Measurements from ENCODE around the gene TMEM245. TPM values are rescaled to one million over a fixed set of nuclear protein-coding genes. Genes with fewer than 3 reads are reported as not detected.

TMEM245 gene
- total RNA-seq, 4 donors from 2014 or later: 109 to 192 (median 137) TPM

DNA sequence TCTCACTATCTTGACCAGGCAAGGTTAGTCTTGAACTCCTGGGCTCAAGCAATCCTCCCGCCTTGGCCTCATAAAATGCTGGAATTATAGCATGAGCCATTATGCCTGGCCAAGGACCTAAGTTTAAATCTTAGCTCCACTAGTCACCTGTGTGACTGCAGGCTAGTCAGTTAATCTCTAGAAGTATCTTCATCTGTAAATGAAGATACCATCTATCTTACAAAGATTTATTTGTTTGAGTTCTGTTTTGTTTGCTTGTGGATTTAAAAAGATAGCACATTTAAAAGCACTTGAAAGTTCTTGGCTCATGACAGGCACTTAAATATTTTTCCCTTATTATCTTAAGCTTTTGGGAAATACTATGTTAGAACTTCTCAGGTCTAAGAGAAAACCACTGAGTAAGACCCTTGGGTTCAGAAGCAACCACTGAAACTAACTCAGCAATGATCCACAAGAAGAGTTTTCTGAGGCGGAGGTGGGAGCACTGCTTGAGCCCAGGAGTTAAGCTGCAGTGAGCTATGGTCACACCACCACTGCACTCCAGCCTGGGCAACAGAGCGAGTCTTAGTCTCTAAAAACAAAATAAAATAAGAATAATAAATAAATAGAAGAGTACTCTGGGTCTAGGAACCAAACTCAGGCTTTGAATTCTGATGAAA is 19.1 kb downstream of the TMEM245 start:
- peaks cover 67 to 76% (median 74%) of the 10 kb centered on the region in 4 donors for H3K4me1 ChIP-seq

DNA sequence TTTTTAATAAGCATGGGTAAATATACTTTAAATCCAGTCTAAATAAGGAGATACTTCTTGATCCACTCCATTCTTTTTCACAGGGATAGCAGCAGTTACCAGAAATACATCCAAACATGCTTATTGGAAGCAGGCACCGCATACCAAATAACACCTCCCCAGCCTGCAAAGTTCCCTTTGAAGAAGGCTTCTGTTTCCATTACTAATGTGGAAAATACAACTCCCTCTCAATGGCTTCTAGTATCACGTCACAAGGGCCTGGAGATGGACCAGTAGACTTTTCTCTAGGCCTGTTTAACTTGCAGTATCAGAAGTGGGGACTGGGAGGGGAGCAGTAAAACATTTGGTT is 20.8 kb downstream of the TMEM245 start:
- WGBS: 18% methylated on average over 2 of the region's 2 CpGs
- TF ChIP-seq POLR2A (IDR thresholded peaks at IDR 0.05; ENCODE audit: low read depth): no peak
- TF ChIP-seq, protein P1, sequence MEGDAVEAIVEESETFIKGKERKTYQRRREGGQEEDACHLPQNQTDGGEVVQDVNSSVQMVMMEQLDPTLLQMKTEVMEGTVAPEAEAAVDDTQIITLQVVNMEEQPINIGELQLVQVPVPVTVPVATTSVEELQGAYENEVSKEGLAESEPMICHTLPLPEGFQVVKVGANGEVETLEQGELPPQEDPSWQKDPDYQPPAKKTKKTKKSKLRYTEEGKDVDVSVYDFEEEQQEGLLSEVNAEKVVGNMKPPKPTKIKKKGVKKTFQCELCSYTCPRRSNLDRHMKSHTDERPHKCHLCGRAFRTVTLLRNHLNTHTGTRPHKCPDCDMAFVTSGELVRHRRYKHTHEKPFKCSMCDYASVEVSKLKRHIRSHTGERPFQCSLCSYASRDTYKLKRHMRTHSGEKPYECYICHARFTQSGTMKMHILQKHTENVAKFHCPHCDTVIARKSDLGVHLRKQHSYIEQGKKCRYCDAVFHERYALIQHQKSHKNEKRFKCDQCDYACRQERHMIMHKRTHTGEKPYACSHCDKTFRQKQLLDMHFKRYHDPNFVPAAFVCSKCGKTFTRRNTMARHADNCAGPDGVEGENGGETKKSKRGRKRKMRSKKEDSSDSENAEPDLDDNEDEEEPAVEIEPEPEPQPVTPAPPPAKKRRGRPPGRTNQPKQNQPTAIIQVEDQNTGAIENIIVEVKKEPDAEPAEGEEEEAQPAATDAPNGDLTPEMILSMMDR (IDR thresholded peaks at IDR 0.05): no peak
- TF ChIP-seq POLR2AphosphoS5 (IDR thresholded peaks at IDR 0.05): no peak
- intact Hi-C loops (cut with DNase I): loop anchor here (5.0 kb wide), 1 partner anchor 82 kb away; no protein-coding TSS in a partner anchor
- Histone ChIP-seq H3K4me1 (peaks cover 67 to 91% (median 89%) of the 10 kb centered on the region in 4 donors), H3K4me3 (peak overlapping the region in 1 of 4 donors; percentile 2), H3K27ac (replicated peaks in 1 of 4) (peak overlapping the region; percentile 71 to 81 (median 74)), H3K36me3 (peaks cover 0 to 17% (median 0%) of the 10 kb centered on the region in 4 donors), H3K27me3 (no peaks in the 10 kb centered on the region), H3K9me3 (no peaks in the 10 kb centered on the region)
- no peak for DNase-seq (ENCODE audit: extremely low spot score)

More for the DNA sequence above, 19.1 kb downstream of the TMEM245 start:
- intact Hi-C loops (cut with DNase I): no loop called here
- Histone ChIP-seq H3K9me3 (no peaks in the 10 kb centered on the region), H3K36me3 (peaks cover 0 to 19% (median 6%) of the 10 kb centered on the region in 4 donors), H3K27ac (replicated peaks in 1 of 4) (peak overlapping the region; percentile 71 to 81 (median 74)), H3K4me3 (no peak overlapping the region), H3K27me3 (no peaks in the 10 kb centered on the region)
- WGBS: 90% methylated on average over 3 of the region's 3 CpGs
- TF ChIP-seq EP300 (IDR thresholded peaks at IDR 0.05): no peak
- TF ChIP-seq, protein P1 (IDR thresholded peaks at IDR 0.05): no peak
- TF ChIP-seq POLR2A (IDR thresholded peaks at IDR 0.05; ENCODE audit: low read depth): no peak
- TF ChIP-seq POLR2AphosphoS5 (IDR thresholded peaks at IDR 0.05): no peak
- DNase-seq (ENCODE audit: extremely low spot score): no peak

DNA sequence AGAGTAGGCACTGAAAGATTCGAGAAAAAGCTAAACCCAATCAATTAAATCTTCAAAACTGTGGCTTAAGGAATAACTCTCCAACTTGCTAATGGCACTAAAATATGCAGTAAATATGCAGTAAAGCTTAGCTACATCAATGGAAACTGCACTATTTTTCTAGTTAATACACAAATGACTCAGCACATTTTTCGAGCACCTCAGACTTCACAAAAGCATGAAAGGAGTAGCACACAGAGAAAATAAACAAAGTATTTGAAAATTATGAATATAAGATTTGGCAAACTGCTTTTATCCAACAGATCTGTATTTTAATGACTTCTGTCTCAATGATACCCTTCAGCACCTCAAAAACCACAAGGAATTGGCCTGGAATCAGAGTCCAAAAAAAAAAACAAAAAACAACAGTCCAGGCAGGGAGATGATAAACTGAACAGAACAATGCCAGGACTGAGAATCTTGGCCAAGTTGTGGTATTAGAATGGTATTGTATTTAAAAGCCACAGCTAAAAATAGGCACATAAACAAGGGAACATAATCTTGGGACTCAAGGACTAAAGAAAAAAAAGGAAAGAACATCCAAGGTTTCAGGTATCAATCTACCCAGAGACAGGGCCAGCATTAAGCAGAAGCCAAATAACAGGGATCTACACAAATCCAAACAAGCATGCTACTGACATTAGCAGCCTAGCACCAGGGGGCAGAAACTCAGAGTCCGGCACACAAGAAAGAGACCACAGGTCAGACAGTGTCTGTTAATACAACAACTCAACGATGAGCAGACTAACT is 21.4 kb downstream of the TMEM245 start:
- intact Hi-C loops (cut with DNase I): loop anchor here (5.0 kb wide), 1 partner anchor 81 kb away; no protein-coding TSS in a partner anchor
- H3K27me3 ChIP-seq: no peaks in the 10 kb centered on the region
- H3K4me1 ChIP-seq: peaks cover 67 to 95% (median 95%) of the 10 kb centered on the region in 4 donors

GRCh38 chr9:109097146-109097545 is 22.6 kb downstream of the TMEM245 start:
- Histone ChIP-seq H3K4me1 (peaks cover 65 to 100% (median 97%) of the 10 kb centered on the region in 4 donors), H3K9me3 (no peaks in the 10 kb centered on the region), H3K4me3 (no peak overlapping the region), H3K27ac (replicated peaks in 1 of 4) (peak overlapping the region; percentile 71 to 81 (median 74)), H3K36me3 (peaks cover 0 to 19% (median 5%) of the 10 kb centered on the region in 4 donors), H3K27me3 (no peaks in the 10 kb centered on the region)
- TF ChIP-seq POLR2AphosphoS5 (IDR thresholded peaks at IDR 0.05) (no peak), POLR2A (IDR thresholded peaks at IDR 0.05; ENCODE audit: low read depth) (no peak), EP300 (IDR thresholded peaks at IDR 0.05) (no peak)
- TF ChIP-seq, protein P1 (IDR thresholded peaks at IDR 0.05): no peak
- intact Hi-C loops (cut with DNase I): loop anchor here (5.0 kb wide), 1 partner anchor 80 kb away; no protein-coding TSS in a partner anchor
- WGBS: 97% methylated on average over 4 of the region's 4 CpGs
- no peak for DNase-seq (ENCODE audit: extremely low spot score)

More for the DNA sequence above, 21.4 kb downstream of the TMEM245 start:
- TF ChIP-seq POLR2AphosphoS5 (IDR thresholded peaks at IDR 0.05) (no peak), EP300 (IDR thresholded peaks at IDR 0.05) (no peak), POLR2A (IDR thresholded peaks at IDR 0.05; ENCODE audit: low read depth) (no peak)
- TF ChIP-seq, protein P1 (IDR thresholded peaks at IDR 0.05): peak in 2 of 3 experiments; percentile 24 to 37
- H3K4me3 ChIP-seq: peak overlapping the region in 2 of 4 donors; percentile 2 to 4
- peak overlapping the region; percentile 71 to 81 (median 74) for H3K27ac ChIP-seq (replicated peaks in 1 of 4)
- peaks cover 0 to 16% (median 0%) of the 10 kb centered on the region in 4 donors for H3K36me3 ChIP-seq
- no peaks in the 10 kb centered on the region for H3K9me3 ChIP-seq
- no peak for DNase-seq (ENCODE audit: extremely low spot score)
- 18% methylated on average over 4 of the region's 4 CpGs for WGBS

All from esophagus muscularis mucosa (tissue), 4 donors.